Suppressor macrophage (primary cell): Measurements from ENCODE around the gene FMNL1.
A peak's percentile ranks its signal among the peaks of the same experiment; 100 is the strongest.

ENCODE experiments used
- DNase-seq, 4 experiments: peaks; one replicate each; pipeline ENCODE4 v3.0.0-alpha.2; 2020 to 2022

FMNL1 gene

GRCh38 chr17:45258981-45259380 lies 37.3 kb downstream of the FMNL1 start:
- peak; percentile 40 to 77 (median 70) for DNase-seq

- no peak for DNase-seq
Measured at GRCh38 chr17:45260204-45260783, 38.6 kb downstream of the FMNL1 start.

- peak; percentile 38 to 72 (median 58) for DNase-seq
Measured at GRCh38 chr17:45261577-45262515, 40.2 kb downstream of the FMNL1 start, which contains the start of gene SPATA32. Gene SPATA32 (minus strand): TSS chr17:45262094. CDS start chr17:45262016, 78 bp downstream.

- DNase-seq: no peak
Measured at GRCh38 chr17:45262516-45263476, 41.1 kb downstream of the FMNL1 start.

GRCh38 chr17:45263477-45263860 lies 41.8 kb downstream of the FMNL1 start:
- no peak for DNase-seq

GRCh38 chr17:45264430-45264829 lies 42.7 kb downstream of the FMNL1 start:
- DNase-seq: no peak

- DNase-seq: no peak
Measured at GRCh38 chr17:45264988-45265387, 43.3 kb downstream of the FMNL1 start.

GRCh38 chr17:45265821-45266220 lies 44.1 kb downstream of the FMNL1 start:
- DNase-seq: peak; percentile 39 to 70 (median 56)

GRCh38 chr17:45266372-45266926 lies 44.8 kb downstream of the FMNL1 start:
- no peak for DNase-seq

- DNase-seq: no peak
Measured at GRCh38 chr17:45267436-45268055, 45.9 kb downstream of the FMNL1 start.

GRCh38 chr17:45269912-45270311 lies 48.2 kb downstream of the FMNL1 start:
- DNase-seq: no peak

GRCh38 chr17:45270828-45271418 lies 49.2 kb downstream of the FMNL1 start:
- peak; percentile 26 to 58 (median 39) for DNase-seq

GRCh38 chr17:45271603-45272002 lies 49.9 kb downstream of the FMNL1 start:
- DNase-seq: no peak

- no peak for DNase-seq
Measured at GRCh38 chr17:45273551-45273957, 51.9 kb downstream of the FMNL1 start.

- no peak for DNase-seq
Measured at GRCh38 chr17:45274033-45274432, 52.3 kb downstream of the FMNL1 start.

- DNase-seq: no peak
Measured at GRCh38 chr17:45276031-45276430, 54.3 kb downstream of the FMNL1 start.

- DNase-seq: peak; percentile 95 to 96 (median 96)
Measured at GRCh38 chr17:45277216-45277849, 55.6 kb downstream of the FMNL1 start.

GRCh38 chr17:45277992-45278391 lies 56.3 kb downstream of the FMNL1 start:
- no peak for DNase-seq

GRCh38 chr17:45279898-45280297 lies 58.2 kb downstream of the FMNL1 start:
- no peak for DNase-seq

GRCh38 chr17:45282683-45283644 lies 61.3 kb downstream of the FMNL1 start:
- DNase-seq: no peak
